NCI-H1105 (cell line): ENCODE data around the gene MAGI1.
"Not testable (repeated sequence)": the region's sequence is repeated elsewhere in the genome, so short reads cannot be mapped to it uniquely, and the experiment has no call there.

Experiments used
- DNase-seq: peaks from one replicate; lab custom pipeline; 2025; lab: John Stamatoyannopoulos, UW

MAGI1 gene

DNA sequence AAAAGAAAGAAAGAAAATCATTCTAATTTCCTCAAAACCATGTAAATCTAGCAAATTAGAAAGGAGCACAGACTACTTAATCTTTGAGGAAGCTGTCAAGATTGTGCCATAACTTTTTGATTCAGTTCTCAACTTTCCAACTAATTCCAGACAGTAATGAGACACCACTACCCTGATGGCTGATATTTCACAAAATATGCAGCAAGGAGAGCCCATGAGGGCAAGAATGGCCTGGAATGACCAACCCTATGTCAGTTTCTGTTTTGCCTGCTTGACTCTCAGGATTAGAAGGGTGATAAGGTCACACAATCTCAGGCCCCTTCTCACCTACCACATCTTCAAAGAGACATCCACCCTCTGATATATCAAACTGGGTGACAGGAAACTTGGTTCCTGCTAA, 134.7 kb downstream of the MAGI1 start:
- DNase-seq, result no peak

GRCh38 chr3:65902304-65902793, 136.4 kb downstream of the MAGI1 start:
- no peak for DNase-seq

- DNase-seq, result no peak
Measured at GRCh38 chr3:65901226-65901625, 137.5 kb downstream of the MAGI1 start.

DNA sequence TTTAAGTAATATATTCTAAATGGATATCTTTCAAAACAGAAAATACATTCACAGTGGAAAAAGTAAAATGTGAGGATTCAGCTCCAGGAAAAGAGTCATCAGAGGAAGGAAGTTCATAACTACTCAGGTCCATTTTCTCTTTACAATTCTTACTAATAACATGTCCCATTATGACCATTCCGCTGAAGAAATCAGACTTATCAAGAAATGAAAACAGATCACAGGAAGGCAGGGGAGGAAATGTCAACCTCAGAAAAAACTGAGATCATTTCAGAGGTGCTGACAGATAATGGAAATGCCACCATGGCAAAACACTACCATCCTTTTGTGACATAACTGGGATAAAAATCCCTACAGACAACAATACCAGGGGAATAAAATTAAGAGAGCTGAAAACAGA, 139.5 kb downstream of the MAGI1 start:
- no peak for DNase-seq

DNA sequence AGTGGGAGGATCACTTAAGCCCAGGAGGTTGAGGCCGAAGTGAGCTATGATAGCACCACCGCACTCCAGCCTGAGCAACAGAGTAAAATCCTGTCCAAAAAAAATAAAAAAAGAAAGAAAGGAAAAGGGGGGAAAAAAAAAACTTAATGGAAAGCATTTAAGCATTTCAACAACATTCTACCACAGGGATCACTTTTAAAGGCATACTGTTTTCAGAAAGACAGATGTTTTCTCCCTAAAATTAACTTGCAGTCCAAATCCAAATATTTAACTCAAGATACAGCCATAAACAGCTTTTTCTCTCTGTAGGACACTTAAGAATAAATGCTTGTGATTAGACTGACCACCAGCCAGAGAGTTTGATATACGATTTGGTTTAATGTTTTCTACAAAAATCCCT, 141.0 kb downstream of the MAGI1 start:
- no peak for DNase-seq

- no peak for DNase-seq
Measured at GRCh38 chr3:65896321-65896720, 142.4 kb downstream of the MAGI1 start.

DNA sequence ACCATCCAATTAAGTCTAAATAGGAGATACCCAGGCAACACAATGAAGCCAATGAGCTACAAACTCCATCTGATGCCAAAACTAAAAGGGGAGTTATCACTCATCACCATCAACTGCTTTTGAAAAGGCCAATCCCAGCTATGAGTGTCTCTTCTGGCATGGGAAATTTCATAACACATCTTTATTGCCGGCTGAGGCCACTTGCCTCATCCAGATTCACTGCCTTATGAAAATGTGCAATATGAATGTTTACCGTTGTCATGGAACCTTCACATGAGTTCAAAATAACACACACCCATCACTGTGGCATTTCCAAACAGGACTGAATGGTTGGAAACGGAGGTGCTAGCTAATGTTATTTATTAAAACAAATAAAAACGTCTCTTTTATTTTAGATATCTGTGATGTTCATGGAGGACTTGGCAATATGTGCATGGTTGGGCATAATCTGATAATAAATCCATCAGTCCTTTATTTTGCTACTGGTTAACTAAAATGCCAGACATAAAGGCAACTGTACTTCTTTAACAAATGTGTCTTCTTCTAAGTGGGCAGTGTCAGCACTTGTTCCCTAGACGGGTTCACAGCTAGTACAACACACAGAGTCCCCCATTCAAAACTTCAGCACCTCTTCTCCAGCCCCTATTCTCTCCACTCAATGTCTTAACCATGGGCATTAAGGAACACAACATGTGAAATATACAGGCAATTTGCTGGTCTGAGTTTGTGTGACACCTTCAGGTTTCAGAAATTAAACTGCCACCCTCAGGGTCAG, 143.9 kb downstream of the MAGI1 start:
- DNase-seq, result no peak

GRCh38 chr3:65894126-65894525, 144.6 kb downstream of the MAGI1 start:
- no peak for DNase-seq

DNA sequence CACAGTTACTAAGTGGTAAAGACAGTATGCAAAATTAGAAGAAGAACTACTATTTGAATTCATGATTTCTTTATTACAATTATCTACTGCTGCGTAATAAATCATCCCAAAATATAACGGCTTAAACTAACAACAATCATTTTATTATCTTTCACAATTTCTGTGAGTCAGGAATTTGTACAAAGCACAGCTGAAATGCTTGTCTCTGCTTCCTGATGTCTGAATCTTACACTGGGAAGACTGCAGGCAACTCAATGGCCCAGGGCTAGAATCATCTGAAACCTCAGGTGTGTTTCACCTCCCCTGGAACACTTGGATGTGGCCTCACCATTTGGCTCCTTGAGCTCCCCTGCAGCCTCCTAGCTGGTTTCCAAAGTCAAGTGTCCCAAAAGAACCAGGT, 145.1 kb downstream of the MAGI1 start:
- DNase-seq, result no peak

DNA sequence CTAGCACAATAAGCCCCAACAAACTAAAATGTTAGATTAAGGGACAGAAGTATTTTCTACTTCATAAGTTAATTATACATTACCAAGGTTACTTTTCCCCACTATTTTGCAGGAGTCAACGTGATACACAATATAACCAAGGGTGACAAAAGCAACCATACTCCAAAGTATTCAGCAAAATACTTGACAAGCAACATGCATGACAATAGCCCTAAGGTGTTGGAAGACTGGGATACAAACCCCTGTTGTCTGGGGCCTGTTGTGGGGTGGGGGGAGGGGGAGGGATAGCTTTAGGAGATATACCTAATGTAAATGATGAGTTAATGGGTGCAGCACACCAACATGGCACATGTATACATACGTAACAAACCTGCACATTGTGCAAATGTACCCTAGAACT, 147.2 kb downstream of the MAGI1 start:
- not testable (repeated sequence) for DNase-seq

DNA sequence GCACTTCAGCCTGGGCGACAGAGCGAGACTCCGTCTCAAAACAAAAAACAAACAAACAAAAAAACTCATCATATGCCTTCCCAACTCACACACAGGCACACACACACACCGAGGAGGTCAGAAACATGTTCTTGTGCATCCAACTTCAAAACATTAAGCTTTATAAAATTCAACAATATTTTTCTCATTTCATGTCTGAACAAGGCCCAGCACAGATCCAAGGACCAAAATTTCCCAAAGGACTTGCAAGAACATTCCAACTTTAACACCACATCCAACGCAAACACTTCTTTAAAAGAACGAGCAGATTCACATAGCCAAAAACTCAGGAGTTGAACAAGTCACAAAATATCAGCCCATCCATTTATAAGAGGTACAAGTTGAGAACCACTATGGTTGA, 148.4 kb downstream of the MAGI1 start:
- no peak for DNase-seq

DNA sequence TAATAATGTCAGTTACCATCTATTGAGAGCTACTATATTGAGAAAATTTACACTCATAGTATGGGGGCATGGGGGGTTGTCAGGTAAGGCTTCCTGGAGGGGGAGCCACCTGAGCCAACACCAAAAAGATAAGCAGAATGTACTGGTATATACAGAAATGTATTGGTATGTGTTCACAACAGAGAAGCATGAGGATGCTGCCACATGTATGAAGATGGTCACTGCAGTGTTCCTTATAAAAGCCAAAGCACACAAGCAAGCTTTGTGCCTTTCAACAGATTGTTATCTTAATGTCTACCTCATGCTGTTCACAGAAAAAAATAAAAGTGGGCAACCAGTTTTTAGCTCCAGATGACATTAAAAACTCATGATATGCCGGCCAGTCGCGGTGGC, 149.0 kb downstream of the MAGI1 start:
- DNase-seq, result no peak

DNA sequence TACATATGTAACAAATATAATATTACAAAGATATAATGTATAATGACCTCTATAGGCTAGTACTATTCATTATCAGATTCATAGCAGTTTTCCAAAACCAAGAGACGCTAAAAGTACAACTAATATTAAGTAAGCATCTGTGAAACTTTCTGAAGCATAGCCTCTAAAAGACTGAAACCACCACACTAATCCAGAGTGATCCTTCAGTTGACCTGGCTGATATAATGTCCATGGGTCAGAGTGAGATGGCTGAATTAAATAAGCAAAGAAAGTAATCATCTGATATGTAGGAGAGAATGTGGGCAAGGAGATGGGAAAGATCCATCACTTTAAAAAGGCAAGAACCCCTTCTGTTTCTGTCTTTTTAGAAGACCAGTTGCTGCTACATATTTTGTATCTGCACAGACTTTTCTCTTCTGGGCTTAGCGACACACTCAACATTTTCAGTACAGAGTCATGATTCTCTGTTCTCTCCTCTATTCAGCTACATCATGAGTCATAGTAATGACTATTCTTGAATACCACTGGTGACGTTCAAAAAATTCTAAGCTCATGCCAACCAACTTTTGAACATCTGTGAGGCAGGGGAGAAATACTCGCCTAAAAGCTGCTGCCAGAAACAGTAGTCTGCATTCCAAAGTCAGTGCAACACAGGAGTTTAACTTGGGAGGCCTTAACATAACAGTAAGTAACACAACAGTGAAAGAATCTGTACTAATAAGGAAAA, 149.6 kb downstream of the MAGI1 start:
- no peak for DNase-seq

- DNase-seq, result no peak
Measured at GRCh38 chr3:65888196-65888595, 150.5 kb downstream of the MAGI1 start.

GRCh38 chr3:65886391-65886790, 152.3 kb downstream of the MAGI1 start:
- no peak for DNase-seq

DNA sequence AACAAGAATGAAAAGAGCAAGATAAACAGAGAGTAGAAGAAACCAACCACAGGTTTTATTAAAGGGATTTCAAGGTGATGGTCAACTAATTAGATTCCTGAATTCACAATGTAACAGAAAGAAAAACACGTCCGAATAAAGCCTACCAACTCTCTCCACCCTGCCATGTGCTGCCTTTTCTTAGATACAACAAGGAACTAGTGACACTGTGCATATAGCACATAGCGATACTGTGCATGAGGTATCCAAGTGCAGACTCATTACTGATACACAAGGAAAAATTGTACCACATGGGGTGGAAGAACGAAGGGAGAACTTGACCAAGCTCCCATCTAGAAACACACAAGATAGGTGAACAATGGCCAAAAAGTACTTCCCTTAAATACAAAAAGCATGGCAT, 154.6 kb downstream of the MAGI1 start:
- no peak for DNase-seq

GRCh38 chr3:65883613-65884012, 155.1 kb downstream of the MAGI1 start:
- peak; percentile 9 for DNase-seq

GRCh38 chr3:65880350-65880749, 158.4 kb downstream of the MAGI1 start:
- no peak for DNase-seq

DNA sequence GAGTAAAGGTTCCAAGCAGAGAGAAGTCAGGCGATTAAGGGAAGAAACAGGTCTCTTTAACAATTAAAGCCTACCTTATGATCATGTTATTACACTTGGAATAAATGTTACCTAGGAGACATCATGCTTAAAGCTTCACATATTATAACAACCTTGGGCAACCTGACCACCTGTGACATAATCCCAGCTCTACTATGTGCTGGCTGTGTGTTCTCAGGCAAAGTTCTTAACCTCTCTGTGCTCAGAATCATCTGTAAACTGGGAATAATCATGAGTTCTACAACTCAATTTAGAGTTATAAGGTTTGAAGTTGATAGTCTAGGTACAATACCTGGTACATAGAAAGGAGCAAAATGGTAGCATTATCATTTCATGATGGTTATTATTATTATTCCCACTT, 159.3 kb downstream of the MAGI1 start:
- DNase-seq, result no peak

DNA sequence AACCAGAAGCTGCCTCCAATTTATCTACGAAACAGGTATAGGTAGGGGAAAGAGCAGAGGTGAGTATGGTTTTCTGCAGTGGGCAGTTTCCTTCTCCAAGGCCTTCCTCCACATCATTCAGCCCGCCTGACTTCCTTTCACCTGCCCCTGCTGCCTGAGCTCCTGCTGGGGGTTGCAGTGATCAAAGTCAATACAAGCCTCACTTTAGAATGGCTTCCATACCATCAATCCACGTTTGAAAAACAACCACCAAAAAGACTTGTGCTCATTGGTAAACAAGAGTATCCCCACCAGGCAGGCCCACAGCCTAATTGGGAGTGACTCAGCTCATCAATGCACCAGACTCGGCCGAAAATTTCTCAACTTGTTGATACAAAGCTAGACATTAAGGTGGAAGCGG, 159.9 kb downstream of the MAGI1 start:
- DNase-seq, result no peak

DNA sequence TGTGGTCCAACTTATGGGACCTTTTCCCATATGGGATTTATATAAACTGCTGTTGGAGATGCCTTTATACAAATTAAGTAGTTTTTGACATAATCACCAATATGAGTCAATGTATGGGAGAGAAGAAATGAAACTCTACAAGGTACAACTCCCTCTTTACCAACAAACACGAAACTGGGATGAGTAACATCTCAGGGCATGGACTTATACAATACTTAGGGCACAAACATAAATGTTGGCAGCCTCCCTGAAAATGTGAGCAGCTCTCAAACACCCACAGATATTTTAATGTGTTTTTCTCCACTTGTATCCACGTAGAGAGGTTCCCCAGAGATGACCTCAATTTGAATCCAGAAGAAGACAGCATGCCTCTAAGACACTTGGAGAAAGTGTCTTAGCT, 161.6 kb downstream of the MAGI1 start:
- no peak for DNase-seq

DNA sequence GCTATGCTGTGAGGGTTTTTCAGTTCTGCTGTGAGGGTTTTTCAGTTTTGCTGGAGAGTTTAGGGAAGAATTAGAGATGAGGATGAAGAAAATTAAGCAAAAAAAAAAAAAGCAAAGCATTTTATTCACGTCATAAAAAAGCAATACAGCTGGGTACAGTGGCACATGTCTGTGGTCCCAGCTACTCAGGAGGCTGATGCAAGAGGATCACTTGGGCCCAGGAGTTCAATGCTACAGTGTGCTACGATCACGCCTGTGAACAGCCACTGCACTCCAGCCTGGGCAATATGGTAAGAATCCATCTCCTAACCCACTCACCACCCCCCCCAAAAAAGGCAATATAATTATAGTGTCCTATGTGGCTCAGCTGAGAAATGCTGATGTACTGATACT, 162.7 kb downstream of the MAGI1 start:
- DNase-seq, result no peak

- no peak for DNase-seq
Measured at GRCh38 chr3:65875393-65876027, 163.2 kb downstream of the MAGI1 start.
